ENCODE measurements around the gene TTC31.
A peak's percentile ranks its signal among the peaks of the same experiment; 100 is the strongest.

TTC31 gene

DNA sequence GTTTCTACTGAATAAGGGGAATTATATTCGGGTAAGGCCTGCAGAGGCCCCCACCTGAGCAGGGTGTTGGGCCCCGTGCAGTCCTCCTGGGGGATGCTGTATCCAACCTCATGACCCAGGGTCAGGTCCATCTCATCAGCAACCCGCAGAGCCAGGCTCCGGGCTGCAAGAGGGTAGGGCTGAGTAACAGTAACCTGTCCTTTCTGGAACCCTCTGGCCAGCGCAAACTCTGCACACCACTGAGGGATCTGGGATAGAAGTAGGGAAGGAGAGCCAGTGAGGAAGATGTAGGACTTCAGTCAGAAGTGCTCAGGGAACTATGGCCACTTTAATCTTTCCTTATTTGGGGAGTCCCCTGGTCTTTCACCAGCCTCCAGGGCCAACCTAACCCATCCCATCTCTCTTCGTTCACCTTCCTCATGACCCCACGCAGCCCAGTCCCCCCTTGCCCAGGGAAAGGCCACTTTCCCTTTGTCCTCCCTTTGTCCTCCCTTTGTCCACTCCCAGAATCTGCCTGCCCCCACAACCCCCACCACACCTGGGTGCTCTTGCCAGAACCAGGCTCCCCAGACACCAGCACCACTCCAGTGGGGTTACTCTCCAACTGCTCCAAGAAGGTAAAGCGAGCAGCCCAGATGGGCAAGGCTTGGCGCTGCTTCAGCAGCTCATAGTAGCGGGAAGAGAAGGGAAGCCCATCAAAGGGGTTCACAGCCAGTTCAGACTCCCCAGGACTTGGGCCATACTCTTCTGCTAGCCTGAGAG, 42.3 kb downstream of the TTC31 start:
- no peak for DNase-seq (ENCODE audit: low read depth in 2 of 2)

DNA sequence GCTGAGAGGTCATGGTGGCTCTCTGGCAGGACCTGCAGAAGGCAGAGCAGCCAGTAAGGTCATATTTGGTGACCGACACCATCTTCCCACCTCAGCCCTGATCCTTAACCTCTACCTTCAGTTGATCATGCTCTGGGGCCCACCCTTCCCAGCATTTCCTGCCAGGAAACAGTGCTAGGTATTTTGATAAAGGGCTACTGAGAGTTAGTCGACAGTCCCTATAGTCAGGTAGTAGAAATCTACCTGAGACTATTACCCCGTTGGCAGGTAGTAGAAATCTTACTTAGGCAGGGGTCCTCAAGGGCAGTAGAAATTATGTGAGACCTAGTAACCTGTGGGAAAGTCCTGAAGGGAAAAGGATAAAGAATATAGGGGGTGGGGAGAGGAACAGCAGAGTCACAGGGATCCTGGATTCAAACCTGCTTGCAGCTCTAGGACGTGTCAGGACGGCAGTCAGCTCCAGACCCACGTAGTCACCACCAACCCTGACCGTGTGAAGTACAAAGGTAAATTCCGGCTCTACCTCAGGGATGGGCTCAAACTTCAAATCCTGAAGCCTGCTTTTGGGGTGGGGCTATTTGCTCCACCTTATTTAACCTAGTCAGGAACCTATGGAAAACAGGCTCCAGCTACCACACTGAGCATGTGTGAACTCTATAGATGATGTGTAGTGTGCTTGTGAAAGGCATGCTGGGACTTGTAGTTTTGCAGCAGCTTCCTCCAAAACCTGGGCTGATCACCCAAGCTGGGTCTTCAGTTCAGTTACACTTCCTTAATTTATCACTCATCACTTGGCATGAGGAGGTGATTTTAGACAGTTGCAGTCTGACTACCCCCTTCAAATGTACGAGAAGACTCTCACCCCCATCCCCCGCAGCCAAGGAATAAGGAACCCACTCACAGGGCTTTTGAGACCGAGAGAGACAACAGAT, 43.1 kb downstream of the TTC31 start, which contains the start of gene DQX1:
Gene DQX1, minus strand, starts transcription at position 515 of the 932 bp plus-strand sequence. Its CDS starts 502 bp downstream, at position 13.
- DNase-seq (ENCODE audit: low read depth in 2 of 2), result no peak

DNA sequence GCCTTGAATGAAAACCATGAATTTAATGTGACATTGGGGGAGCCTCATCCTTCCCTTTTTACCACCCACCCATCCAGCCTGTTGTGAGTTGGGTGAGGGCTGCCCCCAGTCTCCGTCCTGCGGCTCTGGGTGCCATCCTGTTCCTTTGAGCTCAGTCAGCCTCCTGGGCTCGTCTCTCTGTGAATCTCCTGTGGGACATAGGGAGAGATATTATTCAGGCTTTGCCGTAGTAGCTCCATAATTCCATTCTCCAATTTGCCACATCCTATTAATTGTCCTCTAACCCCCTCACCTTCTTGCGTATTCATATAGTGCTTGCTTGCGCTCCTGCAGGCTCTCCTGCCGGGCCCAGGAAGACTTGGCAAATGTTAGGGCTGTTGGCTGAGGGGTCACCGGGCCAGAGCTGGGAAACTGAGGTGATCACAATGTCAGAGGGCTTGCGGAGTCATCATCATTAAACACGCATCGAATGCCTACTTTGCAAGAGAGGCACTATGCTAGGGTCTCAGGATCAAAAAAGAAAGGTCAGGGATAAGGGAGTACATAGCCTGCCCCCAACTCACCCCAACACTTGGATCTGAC, 43.9 kb downstream of the TTC31 start:
- no peak for DNase-seq (ENCODE audit: low read depth in 2 of 2)

DNA sequence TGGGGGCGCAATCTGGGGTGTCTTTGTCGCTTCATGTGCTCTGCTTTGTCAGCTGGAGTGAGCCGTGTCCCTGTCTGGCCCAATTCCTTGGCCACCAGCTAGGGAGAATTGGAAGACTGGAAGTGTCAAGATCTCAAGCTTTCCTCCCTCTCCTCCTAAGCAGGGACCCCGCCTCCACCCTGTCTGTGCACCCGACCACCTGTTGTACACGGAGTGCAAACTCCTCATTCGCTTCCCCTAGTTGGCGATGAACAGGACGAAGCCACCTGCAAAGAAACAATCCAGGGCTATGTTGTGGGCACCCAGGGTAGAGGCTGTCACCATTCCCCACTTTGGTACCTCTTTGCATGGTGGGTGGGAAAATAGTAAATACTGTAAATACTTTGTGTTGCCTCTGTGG, 44.9 kb downstream of the TTC31 start:
- no peak for DNase-seq (ENCODE audit: low read depth in 2 of 2)

DNA sequence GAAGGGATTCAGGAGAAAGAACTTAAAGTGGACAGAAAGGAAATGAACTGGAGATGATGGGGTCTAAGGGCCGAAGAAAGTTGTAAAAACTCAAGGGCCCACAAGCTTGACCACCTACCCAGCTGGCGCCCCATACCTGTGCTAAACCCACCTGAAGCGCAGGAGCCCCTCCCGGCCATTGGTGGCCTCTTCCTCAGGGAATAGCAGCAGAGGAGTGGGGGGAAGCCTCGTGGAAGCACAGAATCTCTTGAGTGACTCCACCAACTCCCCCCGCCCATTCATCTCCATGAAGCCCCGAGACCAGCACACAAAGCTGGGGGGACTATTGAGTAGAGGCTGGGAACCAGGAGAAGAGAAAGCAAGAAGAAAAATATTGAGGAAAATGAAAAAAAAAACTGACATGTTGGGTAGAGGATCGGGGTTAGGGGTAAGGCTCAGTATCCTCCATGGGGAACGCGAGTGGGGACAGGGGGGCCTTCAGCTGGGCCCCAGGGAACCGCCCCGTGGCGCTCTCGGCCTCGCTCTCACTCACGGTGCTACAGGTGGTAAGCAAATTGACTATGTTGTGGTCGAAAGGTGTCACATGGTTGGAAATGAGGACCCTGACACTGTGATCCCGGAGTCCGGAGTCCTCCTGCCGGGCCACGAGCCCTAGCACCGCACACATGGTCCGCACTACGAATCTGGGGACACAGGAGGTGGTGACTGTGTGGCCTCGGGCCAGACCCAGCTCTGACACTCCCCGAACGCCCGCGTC, 45.9 kb downstream of the TTC31 start:
- DNase-seq (ENCODE audit: low read depth in 2 of 2), result no peak

DNA sequence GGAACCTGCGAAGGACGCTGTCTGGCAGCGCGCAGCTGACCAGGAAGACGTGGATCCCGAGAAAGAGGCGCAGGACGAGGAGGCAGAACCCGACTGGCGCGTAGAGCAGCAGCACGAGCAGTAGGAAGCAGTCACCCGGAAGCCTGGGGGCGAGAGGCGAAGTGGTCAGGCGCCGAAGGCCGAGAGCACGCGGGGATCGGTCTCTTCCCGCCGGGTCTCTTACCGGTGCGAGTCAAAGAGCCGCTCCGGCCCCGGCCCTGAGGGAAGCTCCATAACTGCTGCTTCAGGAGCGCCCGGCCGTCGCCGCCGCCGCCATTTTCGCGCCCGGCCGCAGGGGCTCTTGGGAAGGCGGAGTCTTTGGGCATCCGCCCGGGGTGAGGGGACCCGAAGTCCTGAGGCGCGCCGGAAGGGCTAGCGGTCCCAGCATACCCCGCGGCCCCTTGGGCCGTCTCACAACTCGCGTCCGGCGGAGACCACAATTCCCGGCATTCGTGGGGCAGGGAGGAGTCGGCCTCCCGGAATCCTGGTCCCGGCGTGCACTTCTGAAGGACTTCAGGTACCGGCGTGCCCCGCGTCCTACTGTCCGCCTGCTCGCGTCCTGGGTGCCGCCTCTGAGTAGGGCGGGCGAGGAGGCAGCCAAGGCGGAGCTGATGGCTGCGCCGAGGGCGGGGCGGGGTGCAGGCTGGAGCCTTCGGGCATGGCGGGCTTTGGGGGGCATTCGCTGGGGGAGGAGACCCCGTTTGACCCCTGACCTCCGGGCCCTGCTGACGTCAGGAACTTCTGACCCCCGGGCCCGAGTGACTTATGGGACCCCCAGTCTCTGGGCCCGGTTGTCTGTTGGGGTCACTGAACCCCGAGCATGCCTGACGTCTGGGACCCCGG, 46.7 kb downstream of the TTC31 start, which contains the start of the genes AUP1 and HTRA2:
Gene AUP1, minus strand, starts transcription at position 350 of the 882 bp plus-strand sequence. Its CDS starts 77 bp downstream, at position 273.
Gene HTRA2, plus strand, starts transcription at position 577 of the 882 bp plus-strand sequence. Its CDS starts 74 bp downstream, at position 651.
- DNase-seq (ENCODE audit: low read depth in 2 of 2), result peak; percentile 66 to 71

DNA sequence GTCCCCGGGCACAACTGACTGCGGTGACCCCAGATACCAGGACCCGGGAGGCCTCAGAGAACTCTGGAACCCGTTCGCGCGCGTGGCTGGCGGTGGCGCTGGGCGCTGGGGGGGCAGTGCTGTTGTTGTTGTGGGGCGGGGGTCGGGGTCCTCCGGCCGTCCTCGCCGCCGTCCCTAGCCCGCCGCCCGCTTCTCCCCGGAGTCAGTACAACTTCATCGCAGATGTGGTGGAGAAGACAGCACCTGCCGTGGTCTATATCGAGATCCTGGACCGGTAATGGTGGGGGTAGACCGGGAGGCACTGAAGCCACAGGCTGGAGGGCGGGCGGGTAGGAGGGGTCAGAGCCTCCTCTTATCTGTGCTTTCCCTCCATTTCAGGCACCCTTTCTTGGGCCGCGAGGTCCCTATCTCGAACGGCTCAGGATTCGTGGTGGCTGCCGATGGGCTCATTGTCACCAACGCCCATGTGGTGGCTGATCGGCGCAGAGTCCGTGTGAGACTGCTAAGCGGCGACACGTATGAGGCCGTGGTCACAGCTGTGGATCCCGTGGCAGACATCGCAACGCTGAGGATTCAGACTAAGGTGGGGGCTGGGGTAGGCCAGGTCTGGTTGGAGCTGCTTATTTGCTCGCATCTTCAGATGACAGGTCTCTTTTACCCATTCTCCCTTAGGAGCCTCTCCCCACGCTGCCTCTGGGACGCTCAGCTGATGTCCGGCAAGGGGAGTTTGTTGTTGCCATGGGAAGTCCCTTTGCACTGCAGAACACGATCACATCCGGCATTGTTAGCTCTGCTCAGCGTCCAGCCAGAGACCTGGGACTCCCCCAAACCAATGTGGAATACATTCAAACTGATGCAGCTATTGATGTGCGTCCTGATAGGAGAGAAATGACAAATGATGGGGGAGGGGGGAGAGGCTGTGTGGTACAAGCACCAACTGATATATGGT, 47.6 kb downstream of the TTC31 start:
- no peak for DNase-seq (ENCODE audit: low read depth in 2 of 2)

DNA sequence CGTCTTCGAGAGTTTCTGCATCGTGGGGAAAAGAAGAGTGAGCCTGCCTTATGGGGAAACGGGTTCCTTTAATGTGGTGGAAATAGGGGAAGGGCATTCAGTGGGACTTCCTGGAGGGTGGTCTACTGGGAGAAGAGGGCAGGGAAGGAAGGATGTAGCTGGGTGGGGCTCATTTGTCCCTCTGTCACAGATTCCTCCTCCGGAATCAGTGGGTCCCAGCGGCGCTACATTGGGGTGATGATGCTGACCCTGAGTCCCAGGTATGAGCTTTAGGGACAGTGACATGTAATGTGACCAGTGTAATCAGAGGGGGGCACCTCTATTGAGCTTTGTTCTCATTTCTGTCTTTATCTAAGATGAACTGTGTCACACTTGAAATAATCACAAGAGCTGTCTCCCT, 48.8 kb downstream of the TTC31 start:
- DNase-seq (ENCODE audit: low read depth in 2 of 2), result no peak

DNA sequence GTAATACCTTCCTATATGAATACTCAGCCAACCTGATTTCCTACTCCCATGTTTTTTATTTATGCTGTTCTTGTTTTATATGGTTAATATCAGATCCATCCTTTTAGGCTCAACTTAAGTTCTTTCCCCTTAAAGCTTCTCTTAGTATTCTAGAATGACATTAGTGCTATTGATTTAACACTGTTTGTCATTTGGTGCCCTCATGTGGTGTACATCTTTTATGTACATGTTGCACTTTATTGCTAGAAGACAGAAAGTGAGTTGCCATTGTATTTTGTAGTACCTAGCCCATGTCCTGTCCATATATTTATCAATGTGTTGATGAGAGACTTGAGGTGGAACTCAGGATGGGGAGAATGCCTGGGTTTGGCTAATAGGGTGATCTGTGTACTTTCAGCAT, 49.3 kb downstream of the TTC31 start:
- DNase-seq (ENCODE audit: low read depth in 2 of 2), result no peak

DNA sequence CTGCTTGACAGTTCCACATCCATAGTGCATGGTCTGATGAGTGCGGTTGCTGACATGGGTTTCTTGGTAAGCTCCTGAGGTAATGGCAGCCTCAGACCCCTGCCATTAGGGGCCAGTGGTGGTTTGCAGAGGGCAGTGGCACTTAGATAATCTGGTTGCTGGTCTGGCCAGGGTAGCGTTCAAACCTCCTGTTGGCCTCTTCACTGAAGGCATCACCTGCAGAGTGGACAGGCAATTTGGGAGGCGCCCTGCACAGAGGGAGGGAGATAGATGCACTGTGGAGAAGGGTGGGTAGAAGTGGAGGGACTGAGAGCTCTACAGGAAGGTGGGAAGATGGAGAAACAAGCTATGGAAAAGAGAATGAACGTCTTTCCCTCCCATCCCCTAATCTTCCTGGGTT, 50.6 kb downstream of the TTC31 start:
- no peak for DNase-seq (ENCODE audit: low read depth in 2 of 2)

DNA sequence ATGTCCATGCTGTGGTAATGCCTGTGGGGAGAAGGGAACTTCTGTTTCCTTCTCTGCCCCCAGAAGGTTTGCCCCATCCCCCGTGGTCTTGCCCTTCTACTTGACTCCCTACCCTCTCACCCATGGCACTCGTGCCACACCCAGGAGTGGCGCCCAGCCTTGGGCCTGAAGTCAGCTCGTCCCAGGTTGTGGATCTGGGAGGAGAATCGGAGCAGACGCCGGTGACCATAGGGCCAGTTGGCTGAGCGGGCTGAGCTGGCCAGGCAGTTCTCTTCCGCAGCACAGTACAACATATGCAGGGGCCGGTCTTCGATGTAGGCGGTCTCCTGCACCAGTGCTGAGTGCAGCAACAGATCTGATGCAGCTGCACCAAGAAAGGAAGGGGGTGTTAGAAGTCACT, 51.5 kb downstream of the TTC31 start:
- DNase-seq (ENCODE audit: low read depth in 2 of 2), result no peak

DNA sequence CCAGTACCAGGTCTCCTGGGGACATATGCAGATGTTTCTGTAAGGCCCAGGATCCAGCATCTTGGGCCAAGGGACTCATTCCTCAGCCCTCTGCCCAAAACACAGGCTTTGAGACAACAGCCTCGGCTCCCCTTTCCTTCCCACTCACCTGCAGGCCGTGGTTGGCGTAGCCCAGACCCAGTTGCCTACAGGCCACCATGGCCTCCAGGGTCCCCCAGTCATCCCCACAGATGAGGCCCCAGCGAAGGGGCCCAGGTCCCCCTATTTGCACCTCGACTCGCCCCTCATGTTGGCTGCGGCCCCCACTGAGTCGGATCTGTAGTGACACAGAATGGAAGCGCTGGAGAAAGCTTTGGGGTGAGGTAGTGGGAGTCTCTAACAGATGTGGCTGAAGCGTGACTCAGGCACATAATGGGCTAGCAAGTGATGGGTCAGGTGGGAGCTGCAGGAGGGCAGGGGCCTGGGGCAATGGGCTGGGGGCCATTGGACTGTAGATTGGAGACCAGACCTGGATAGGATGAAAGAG, 52.6 kb downstream of the TTC31 start:
- DNase-seq (ENCODE audit: low read depth in 2 of 2), result no peak

DNA sequence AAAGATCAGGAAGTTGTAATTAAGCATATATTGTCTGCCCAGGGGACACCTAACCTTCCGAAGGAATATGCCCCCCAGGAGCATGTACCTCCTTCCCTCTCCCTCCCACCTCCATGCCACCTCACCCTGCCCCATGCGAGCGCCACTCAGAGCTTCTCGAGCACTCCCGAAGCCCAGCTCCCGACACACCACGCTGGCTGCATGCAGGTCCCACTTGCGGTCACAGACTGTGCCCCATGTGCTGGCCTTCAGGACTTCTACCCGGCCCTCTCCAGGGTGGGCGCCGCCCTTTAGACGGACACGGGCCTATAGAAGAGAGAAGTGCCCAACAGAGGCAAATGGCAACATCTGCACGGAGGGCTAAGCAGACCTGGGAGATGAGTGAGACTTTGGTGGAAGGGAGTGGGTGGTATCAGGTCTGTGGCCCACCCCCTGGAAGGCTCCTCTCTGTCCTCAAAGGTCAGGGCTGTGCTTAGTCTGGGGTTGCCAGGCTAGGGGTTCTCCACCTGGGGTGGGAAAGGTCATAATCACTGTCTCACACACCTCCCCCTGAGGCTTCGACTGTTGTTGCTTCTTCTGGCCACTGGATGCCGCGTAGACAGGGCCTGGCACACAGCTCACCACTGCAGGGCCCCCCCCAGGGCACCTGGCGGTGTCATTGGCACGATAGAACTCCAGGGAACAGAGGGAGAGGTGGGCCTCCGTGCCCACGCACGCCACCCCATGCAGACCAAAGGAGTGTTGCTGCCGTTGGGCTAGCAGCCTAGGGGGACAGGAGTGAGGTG, 53.5 kb downstream of the TTC31 start:
- no peak for DNase-seq (ENCODE audit: low read depth in 2 of 2)

DNA sequence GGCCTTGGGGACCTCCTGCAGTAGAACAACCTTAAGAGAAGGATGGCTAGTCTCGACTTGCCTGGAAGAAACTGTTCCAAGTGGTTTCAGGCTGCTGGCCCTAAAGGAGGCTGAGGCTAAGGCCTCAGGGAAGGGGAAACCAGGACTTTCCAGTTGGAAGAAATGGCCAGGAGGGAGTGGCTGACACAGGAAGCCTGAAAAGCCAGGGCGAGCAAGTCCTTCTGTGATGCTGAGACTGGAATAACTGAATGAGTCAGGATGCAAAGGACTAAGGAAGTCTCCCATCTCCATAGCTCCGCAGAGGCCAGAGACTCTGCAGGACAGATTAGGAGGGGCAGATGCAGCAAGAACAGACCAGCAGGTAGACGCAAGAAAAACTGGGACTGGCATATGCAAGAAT, 54.3 kb downstream of the TTC31 start:
- no peak for DNase-seq (ENCODE audit: low read depth in 2 of 2)

DNA sequence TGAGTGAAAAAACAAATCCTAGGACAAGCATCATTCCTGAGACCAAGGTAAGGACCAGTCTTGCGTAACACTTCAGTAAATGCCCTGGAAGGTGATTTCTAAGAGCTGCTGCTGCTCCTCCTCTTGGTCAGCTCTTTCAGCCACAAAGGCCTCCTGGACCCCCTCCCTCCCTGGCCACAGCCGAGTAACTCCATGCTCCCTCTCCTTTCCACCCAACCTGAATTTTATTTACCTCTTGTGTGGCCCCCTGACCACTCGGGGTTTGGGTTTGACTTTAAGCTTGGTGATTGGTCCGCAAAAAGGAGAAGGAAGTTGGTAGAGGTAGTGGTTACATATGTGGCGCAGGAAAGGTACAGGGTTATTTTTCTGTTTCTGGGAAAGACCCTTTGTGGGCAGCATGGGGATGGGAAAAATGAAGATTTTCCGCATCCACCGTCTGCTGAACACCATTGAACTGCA, 56.0 kb downstream of the TTC31 start:
- no peak for DNase-seq (ENCODE audit: low read depth in 2 of 2)

DNA sequence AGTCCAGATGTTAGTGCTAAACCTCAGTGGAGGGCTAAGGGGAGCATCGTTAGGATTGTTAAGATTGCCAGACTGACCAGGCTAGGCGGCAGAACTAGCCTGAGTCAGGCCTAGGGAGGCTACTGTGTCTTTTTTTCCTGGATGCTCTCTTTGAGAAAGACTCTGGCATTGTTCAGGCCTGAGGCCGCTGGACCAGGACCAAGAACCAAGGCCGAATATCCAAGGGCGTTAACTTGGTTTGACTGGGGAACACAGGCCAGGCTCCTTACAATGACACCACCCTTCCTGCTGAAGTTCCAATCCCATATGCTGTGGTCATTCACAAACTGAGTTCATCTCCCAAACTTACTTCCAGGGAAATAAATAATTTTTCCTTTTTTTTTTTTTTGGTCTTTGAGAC, 57.4 kb downstream of the TTC31 start:
- DNase-seq (ENCODE audit: low read depth in 2 of 2), result no peak

DNA sequence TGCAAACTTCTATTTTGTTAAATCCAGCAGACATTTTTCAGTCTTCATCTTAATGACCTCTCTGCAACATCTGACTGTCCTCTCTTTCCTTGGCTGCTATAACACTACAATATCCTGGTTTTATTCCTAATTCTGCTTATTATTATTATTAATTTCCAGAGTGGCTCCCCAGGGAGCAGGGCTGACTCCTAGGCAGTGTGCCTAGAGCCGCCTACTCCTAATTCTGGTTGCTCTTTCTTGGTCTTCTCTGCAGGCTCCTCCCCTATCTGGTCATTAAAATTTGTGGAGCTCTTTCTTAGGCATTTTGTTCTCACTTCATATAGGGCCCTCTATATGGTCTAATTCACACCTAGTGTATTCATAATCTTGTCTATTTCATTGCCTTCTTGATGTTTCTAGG, 60.1 kb downstream of the TTC31 start:
- no peak for DNase-seq (ENCODE audit: low read depth in 2 of 2)
